VCaP (cell line): ENCODE data around the gene EVA1B.

ENCODE experiments used
- H3K27ac ChIP-seq: fragments of 450-650 bp; 2 replicates; pipeline ENCODE4 v1.5.1; 2017
- TF ChIP-seq, protein P1 (sequence below): fragments of 450-650 bp; conservative IDR thresholded peaks from 2 replicates; pipeline ENCODE4 v1.5.1; 2017; ENCODE audit warnings: mild to moderate bottlenecking, moderate library complexity

EVA1B gene

DNA sequence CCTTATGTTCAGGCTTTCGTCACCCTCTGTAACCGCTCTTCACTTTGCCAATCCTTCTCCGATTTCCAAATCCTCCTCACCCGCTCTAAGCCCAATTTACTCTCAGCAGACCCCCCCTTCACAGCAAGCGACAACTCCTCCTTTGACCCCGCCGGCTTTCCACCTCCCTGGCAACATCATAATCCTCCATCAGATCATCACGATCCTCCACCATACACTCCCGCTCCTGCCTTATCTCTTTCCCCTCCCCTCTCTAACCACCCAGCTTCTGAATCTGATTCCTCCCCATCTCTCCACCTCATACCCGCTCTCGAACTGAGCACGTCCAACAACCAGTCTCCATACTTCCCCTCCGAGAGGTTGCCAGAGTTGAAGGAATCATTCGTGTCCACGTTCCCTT lies 7.5 kb upstream of the EVA1B start:
- TF ChIP-seq, protein P1, sequence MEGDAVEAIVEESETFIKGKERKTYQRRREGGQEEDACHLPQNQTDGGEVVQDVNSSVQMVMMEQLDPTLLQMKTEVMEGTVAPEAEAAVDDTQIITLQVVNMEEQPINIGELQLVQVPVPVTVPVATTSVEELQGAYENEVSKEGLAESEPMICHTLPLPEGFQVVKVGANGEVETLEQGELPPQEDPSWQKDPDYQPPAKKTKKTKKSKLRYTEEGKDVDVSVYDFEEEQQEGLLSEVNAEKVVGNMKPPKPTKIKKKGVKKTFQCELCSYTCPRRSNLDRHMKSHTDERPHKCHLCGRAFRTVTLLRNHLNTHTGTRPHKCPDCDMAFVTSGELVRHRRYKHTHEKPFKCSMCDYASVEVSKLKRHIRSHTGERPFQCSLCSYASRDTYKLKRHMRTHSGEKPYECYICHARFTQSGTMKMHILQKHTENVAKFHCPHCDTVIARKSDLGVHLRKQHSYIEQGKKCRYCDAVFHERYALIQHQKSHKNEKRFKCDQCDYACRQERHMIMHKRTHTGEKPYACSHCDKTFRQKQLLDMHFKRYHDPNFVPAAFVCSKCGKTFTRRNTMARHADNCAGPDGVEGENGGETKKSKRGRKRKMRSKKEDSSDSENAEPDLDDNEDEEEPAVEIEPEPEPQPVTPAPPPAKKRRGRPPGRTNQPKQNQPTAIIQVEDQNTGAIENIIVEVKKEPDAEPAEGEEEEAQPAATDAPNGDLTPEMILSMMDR: no peak
- no peak overlapping the region for H3K27ac ChIP-seq

GRCh38 chr1:36329817-36330216 lies 6.4 kb upstream of the EVA1B start:
- no peak overlapping the region for H3K27ac ChIP-seq
- TF ChIP-seq, protein P1: no peak

- TF ChIP-seq, protein P1: no peak
- no peak overlapping the region; the same call in 1 of the 2 replicates for H3K27ac ChIP-seq
Measured at GRCh38 chr1:36328713-36329112, 5.3 kb upstream of the EVA1B start.

- TF ChIP-seq, protein P1: no peak
- no peak overlapping the region for H3K27ac ChIP-seq
Measured at GRCh38 chr1:36328088-36328480, 4.6 kb upstream of the EVA1B start.

DNA sequence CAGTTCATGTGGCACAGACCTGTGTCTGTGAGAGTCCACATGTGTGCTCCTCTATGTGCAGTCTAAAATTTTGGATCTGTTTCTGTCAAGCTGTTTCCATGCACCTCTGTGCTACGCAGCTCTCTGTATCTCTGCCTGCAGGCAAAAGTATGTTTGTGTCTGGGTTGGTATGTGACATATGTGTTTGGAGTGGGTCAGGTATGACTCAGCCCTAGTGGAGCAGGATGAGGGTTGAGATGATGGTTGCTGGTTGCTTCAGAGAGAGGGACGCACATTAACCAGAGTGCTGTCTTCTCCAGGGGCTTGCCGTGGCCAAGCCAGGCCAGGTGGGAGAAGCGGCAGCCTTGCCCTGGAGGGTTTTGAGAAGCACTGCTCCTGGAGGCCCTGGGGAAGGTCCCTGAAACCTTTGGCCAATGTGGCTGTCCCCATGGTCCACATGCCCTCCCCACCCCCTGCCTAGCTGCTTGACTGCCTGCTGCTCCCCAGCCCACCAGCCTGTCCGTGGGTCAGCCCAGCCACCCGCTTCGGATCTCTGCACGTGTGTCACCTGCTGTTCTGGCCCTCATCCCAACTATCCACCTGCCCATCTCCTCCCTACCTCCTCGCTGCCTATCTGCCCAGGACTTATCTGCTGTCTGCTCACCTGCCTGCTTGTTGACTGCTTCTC lies 4.1 kb upstream of the EVA1B start:
- TF ChIP-seq, protein P1: no peak
- no peak overlapping the region for H3K27ac ChIP-seq

GRCh38 chr1:36326499-36326898 lies 3.1 kb upstream of the EVA1B start:
- TF ChIP-seq, protein P1: no peak
- no peak overlapping the region for H3K27ac ChIP-seq

DNA sequence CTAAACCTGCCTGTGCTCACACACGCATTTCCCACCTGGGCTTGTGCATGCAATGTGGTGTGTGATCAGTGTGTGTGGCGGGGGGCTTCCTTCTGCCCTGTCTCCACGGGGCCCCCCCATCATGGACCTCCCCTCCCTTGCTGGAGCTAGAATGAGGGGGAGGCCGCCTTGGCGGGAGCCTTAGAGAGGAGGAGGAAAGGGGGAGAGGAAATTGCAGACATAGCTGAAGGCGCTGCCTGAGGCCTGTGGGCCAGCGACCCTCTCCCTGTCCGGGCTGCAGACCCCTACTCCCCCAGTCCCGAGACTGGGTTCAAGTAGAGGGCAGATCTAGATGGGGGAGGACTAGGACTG lies 883 bp upstream of the EVA1B start:
- TF ChIP-seq, protein P1: no peak
- H3K27ac ChIP-seq: peak overlapping the region; percentile 70
